Measurements from ENCODE around the gene C1orf232.
A peak's percentile ranks its signal among the peaks of the same experiment; 100 is the strongest.

The C1orf232 gene

GRCh38 chr1:26164036-26164860 is 4.5 kb downstream of the C1orf232 start (continued):
- TF ChIP-seq SCRT2 (tag by site-specific recombination; IDR thresholded peaks at IDR 0.05) (0 out of 2 replicates have a peak, but pooled peaks have one; percentile 10), KLF17 (tag by site-specific recombination; IDR thresholded peaks at IDR 0.05) (peak; percentile 97), ZNF335 (tag by site-specific recombination; conservative IDR thresholded peaks at IDR 0.05) (peak; percentile 50), SP2 (tag by site-specific recombination; IDR thresholded peaks at IDR 0.05) (peak; percentile 66), ZBTB7A (tag by site-specific recombination; IDR thresholded peaks at IDR 0.05; ENCODE audit: low read depth) (0 out of 2 replicates have a peak, but pooled peaks have one; percentile 47), ZIC2 (tag by site-specific recombination; IDR thresholded peaks at IDR 0.05) (peak; percentile 25; the same call in 1 of the 2 replicates), ZNF423 (tag by site-specific recombination; IDR thresholded peaks at IDR 0.05) (peak; percentile 36; the same call in 1 of the 2 replicates), YY2 (tag by site-specific recombination; IDR thresholded peaks at IDR 0.05) (peak; percentile 11; the same call in 1 of the 2 replicates), ZNF121 (tag by site-specific recombination; IDR thresholded peaks at IDR 0.05) (no peak), ZBTB26 (tag by site-specific recombination; optimal IDR thresholded peaks at IDR 0.05) (peak; percentile 62), BCL11B (tag by site-specific recombination; IDR thresholded peaks at IDR 0.05; ENCODE audit: low read depth) (peak; percentile 90), PRDM2 (tag by site-specific recombination; IDR thresholded peaks at IDR 0.05; ENCODE audit: borderline replicate concordance) (no peak), ZNF37A (tag by site-specific recombination; IDR thresholded peaks at IDR 0.05) (0 out of 2 replicates have a peak, but pooled peaks have one; percentile 7)

- ChIA-PET POLR2A (no interaction called here), CTCF (interaction anchor here (0.9 to 2.5 kb wide), 4 partner anchors 13 to 268 kb away, joined by 3 to 16 read pairs (median 3); no protein-coding TSS in a partner anchor)
- no peaks in the 10 kb centered on the region for H3K36me3 ChIP-seq (ENCODE audit: control insufficient read depth in 2 of 2, insufficient read depth in 1 of 2, low read length in 2 of 2)
- TF ChIP-seq ZNF302 (tag by site-specific recombination; IDR thresholded peaks at IDR 0.05; ENCODE audit: low read depth) (no peak), ZNF585B (tag by site-specific recombination; IDR thresholded peaks at IDR 0.05) (no peak), ZNF394 (tag by site-specific recombination; IDR thresholded peaks at IDR 0.05; ENCODE audit: borderline replicate concordance) (no peak), ZNF76 (tag by site-specific recombination; IDR thresholded peaks at IDR 0.05; ENCODE audit: borderline replicate concordance, low read depth) (no peak), ZNF391 (tag by site-specific recombination; IDR thresholded peaks at IDR 0.05; ENCODE audit: borderline replicate concordance, low read depth) (no peak), HIC1 (tag by site-specific recombination; IDR thresholded peaks at IDR 0.05) (no peak), ZBTB48 (tag by site-specific recombination; IDR thresholded peaks at IDR 0.05) (no peak), BCL11B (tag by site-specific recombination; IDR thresholded peaks at IDR 0.05; ENCODE audit: low read depth) (no peak), YY1 (tag by site-specific recombination; IDR thresholded peaks at IDR 0.05) (no peak), ZNF544 (tag by site-specific recombination; IDR thresholded peaks at IDR 0.05) (no peak), ZNF112 (tag by site-specific recombination; IDR thresholded peaks at IDR 0.05) (no peak), TRIM28 (IDR thresholded peaks at IDR 0.05; ENCODE audit: borderline replicate concordance, low read length) (no peak), GLI4 (tag by site-specific recombination; IDR thresholded peaks at IDR 0.05) (no peak), OVOL3 (tag by site-specific recombination; IDR thresholded peaks at IDR 0.05) (no peak), ZNF223 (tag by site-specific recombination; IDR thresholded peaks at IDR 0.05) (no peak)
- no peak overlapping the region; the same call in 1 of the 2 replicates for H3K27ac ChIP-seq (ENCODE audit: extremely low read depth, low read depth, low read length)
- no peak overlapping the region for H3K4me3 ChIP-seq (ENCODE audit: low read depth, low read length)
- H3K9me3 ChIP-seq (ENCODE audit: control insufficient read depth, insufficient read depth, low read depth, low read length), result no peaks in the 10 kb centered on the region
- H3K4me1 ChIP-seq (ENCODE audit: control insufficient read depth, insufficient read depth, low read length), result peaks cover 6% of the 10 kb centered on the region; the same call in 1 of the 2 replicates
These were observed 5.1 kb downstream of the C1orf232 start for GRCh38 chr1:26163684-26164035.

Data from HEK293 (cell line).